ENCODE results near the gene MOB3A. TPM values are rescaled to one million over a fixed set of nuclear protein-coding genes. Genes with fewer than 3 reads are reported as not detected.
A peak's percentile ranks its signal among the peaks of the same experiment; 100 is the strongest.

Gene MOB3A
- total and polyA plus RNA-seq, 11 donors = 7.1 to 32.3 (median 16.7) TPM

DNA sequence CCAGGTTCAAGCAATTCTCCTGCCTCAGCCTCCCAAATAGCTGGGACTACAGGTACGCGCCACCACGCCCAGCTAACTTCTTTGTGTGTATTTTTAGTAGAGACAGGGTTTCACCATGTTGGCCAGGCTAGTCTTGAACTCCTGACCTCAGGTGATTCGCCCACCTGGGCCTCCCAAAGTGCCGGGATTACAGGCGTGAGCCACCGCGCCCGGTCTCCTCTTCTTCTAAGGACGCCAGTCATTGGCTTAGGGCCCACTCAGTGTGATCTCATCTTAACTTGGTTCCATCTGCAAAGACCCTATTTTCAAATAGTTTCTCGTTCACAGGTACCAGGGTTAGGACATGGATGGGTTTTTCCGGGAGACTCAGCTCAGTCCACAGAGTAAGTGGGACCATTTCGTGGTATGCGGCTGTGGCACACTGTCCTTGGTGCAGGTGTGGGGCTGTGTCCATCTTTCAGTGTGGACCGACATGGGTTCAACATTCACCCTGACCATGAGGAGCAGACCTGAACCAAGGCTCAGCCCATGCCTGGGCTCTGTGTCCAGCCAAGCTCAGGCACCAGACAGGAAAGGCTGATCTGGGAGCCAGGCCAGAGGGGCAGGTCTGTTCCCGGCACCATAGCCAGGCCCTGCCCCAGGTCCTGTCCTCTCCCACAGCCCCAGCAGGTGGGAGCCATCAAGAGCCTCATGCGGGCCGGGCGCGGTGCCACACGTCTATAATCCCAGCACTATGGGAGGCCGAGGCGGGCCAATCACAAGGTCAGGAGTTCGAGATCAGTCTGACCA lies 42.3 kb downstream of the MOB3A start:
- Histone ChIP-seq H3K9me3 (no peaks in the 10 kb centered on the region), H3K36me3 (peaks cover 0 to 8% (median 0%) of the 10 kb centered on the region in 9 donors), H3K27ac (peak overlapping the region; percentile 10 to 100 (median 72)), H3K4me1 (peaks cover 9 to 73% (median 50%) of the 10 kb centered on the region in 12 donors), H3K4me3 (no peak overlapping the region), H3K27me3 (no peaks in the 10 kb centered on the region)
- TF ChIP-seq, protein P1, sequence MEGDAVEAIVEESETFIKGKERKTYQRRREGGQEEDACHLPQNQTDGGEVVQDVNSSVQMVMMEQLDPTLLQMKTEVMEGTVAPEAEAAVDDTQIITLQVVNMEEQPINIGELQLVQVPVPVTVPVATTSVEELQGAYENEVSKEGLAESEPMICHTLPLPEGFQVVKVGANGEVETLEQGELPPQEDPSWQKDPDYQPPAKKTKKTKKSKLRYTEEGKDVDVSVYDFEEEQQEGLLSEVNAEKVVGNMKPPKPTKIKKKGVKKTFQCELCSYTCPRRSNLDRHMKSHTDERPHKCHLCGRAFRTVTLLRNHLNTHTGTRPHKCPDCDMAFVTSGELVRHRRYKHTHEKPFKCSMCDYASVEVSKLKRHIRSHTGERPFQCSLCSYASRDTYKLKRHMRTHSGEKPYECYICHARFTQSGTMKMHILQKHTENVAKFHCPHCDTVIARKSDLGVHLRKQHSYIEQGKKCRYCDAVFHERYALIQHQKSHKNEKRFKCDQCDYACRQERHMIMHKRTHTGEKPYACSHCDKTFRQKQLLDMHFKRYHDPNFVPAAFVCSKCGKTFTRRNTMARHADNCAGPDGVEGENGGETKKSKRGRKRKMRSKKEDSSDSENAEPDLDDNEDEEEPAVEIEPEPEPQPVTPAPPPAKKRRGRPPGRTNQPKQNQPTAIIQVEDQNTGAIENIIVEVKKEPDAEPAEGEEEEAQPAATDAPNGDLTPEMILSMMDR (IDR thresholded peaks at IDR 0.05) = no peak
- TF ChIP-seq POLR2A (IDR thresholded peaks at IDR 0.05) = no peak
- intact Hi-C loops (cut with DNase I) = loop anchor here in 1 of 10 donors (10.0 kb wide), 1 partner anchor 779 kb away; the partner anchor contains the start of gene FAM174C
- 70 to 77% (median 72%) methylated on average over 20 to 24 of the region's 24 CpGs for WGBS, 4 donors
- DNase-seq (peak; percentile 78 to 89 (median 86)), ATAC-seq (peak; percentile 6 to 42 (median 18))

DNA sequence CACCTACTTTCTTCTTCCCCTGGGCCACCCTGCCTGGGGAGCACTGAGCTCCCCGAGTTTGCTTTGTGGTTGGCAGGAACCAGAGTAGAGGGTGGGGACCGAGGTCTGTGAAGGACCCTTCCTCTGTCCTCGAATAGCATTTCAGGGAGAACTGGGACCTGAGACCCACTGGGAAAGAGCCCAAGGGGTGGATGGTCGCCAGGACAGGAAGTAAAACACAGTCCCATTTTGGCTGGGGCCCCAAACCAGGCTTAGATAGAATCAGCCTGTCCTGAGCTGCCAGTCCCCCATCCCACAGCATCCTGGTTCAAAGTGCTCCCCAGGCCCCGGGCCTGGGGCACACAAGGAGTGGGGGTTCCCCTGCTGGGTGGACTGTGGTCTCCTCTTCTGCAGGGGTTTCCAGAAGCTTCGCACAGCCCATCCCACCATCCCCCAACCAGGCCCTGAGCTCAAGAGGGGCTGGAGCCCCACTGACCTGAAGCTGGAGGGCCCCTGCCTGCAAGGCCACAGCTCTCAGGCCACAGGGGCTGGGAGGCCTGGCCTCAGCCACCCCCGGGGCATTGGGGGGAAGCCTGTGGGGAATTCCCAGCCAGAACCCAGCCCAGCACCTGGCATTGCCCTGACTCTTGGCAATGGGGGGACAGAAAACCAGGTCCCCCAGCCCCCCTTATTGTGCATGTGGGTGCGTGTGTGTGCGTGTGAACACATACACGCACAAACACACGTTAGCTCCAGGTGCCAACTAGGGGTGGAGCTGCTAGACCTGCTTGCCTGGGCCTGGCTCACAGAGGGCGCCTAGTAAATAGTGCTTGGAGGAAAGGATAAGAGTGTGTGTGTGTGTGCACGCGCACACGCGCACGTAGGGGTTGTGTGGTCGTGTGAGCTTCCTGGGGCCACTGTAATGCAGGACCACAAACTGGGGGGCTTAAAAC lies 44.1 kb downstream of the MOB3A start:
- intact Hi-C loops (cut with DNase I) = loop anchor here in 2 of 10 donors (1.0 to 10.0 kb wide), 2 partner anchors 9 to 777 kb away; partner anchors contain the start of gene FAM174C (in 1 of the 2)
- peaks cover 21 to 76% (median 64%) of the 10 kb centered on the region in 12 donors for H3K4me1 ChIP-seq
- H3K27me3 ChIP-seq = no peaks in the 10 kb centered on the region
- 45 to 62% (median 50%) methylated on average over 15 to 18 of the region's 18 CpGs for WGBS, 4 donors
- peak in 4 of 5 donors; percentile 70 to 81 (median 72) for DNase-seq
- no peak for ATAC-seq
- peaks cover 0 to 12% (median 3%) of the 10 kb centered on the region in 9 donors for H3K36me3 ChIP-seq
- peak overlapping the region in 11 of 12 donors; percentile 71 to 99 (median 94) for H3K4me3 ChIP-seq
- no peak for TF ChIP-seq POLR2A (IDR thresholded peaks at IDR 0.05)
- TF ChIP-seq, protein P1 (IDR thresholded peaks at IDR 0.05) = no peak
- H3K9me3 ChIP-seq = no peaks in the 10 kb centered on the region
- H3K27ac ChIP-seq = peak overlapping the region; percentile 83 to 99 (median 95)

DNA sequence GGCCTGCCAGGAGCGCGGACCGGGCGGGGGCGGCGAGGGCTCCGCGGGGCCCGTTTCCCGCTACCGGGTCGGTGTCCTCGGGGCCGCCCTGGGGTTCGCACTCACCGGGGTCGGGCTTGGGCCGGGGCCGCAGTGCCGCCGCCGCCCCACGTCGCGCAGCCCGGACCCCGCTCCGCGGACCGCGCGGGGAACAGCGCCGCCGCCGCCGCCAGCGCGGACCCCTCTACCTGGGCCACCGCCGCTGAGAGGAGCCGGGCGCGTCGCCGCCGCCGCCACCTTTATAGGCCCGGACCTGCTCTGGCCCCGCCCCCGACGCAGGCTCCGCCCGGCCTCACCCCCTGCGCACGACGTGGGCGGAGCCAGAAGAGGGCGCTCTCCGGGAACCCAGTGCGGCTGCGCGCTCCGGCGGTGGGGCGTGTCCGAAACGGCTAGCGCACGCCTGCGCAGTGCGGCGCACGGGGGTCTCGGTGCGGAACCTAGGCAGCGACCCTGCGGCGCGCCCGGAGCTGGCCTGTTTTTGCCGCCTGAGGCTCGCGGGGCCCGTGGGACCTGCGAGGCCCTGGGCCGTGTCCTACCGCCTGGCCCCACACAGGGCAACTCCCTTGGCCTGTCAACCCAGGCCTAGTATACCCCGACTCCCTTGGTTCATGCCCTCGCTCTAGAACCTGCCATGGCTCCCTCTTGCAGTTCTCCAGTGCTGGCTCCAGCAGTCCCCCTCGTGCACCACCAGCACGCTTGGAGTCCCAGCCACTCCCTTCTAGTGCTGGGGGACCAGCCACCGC lies 44.9 kb downstream of the MOB3A start, which contains the start of gene MKNK2:
MKNK2 (minus strand) TSS at position 254 of the 782 bp plus-strand sequence. CDS start 393 bp downstream, outside the sequence.
- Histone ChIP-seq H3K4me1 (peaks cover 24 to 79% (median 66%) of the 10 kb centered on the region in 12 donors), H3K4me3 (peak within 1 kb of the TSS; percentile 71 to 99 (median 95)), H3K36me3 (peaks cover 0 to 20% (median 8%) of the 10 kb centered on the region in 9 donors), H3K27me3 (no peaks in the 10 kb centered on the region), H3K27ac (peak within 1 kb of the TSS; percentile 83 to 99 (median 96)), H3K9me3 (no peaks in the 10 kb centered on the region)
- TF ChIP-seq, protein P1 (IDR thresholded peaks at IDR 0.05) = peak; percentile 48 to 80 (median 63)
- peak; percentile 99 for TF ChIP-seq POLR2A (IDR thresholded peaks at IDR 0.05)
- intact Hi-C loops (cut with DNase I) = loop anchor here in 2 of 10 donors (1.0 to 10.0 kb wide), 2 partner anchors 10 to 776 kb away; partner anchors contain the start of gene FAM174C (in 1 of the 2)
- ATAC-seq (peak; percentile 53 to 78 (median 70)), DNase-seq (peak; percentile 94 to 98 (median 94))
- WGBS, 4 donors = 2 to 33% (median 2%) methylated on average over 3 to 93 of the region's 93 CpGs
